Measurements from ENCODE around the gene C1orf50. TPM values are rescaled to one million over a fixed set of nuclear protein-coding genes. Genes with fewer than 3 reads are reported as not detected.
"Not testable (repeated sequence)": the region's sequence is repeated elsewhere in the genome, so short reads cannot be mapped to it uniquely, and the experiment has no call there.

The C1orf50 gene
- total and polyA plus RNA-seq, 2 donors (not counting 1 experiment from before 2014, with no cell fraction given), result 2.7 to 17.1 TPM

GRCh38 chr1:42806593-42806992, 39.5 kb downstream of the C1orf50 start:
- POLR2A ChIA-PET, result interaction anchor here (1.8 kb wide), 1 partner anchor 11 kb away, joined by 4 read pairs; the partner anchor contains the start of genes ERMAP and SVBP
- H2AFZ ChIP-seq (ENCODE audit: insufficient read depth, low read depth, low read length, poor library complexity, severe bottlenecking), result no peak overlapping the region
- no peaks in the 10 kb centered on the region for H3K4me1 ChIP-seq (ENCODE audit: control insufficient read depth in 2 of 2, insufficient read depth in 2 of 2, low read length in 2 of 2)
- no peak overlapping the region for H3K4me3 ChIP-seq (ENCODE audit: control extremely low read depth in 1 of 5, extremely low read depth in 1 of 5, insufficient read depth in 1 of 5, low read depth in 2 of 5, low read length in 4 of 5)
- no peak overlapping the region for H3K9ac ChIP-seq (ENCODE audit: low read length)
- Mint-ChIP-seq H3K27me3 (no peaks in the 10 kb centered on the region), H3K4me1 (no peaks in the 10 kb centered on the region), H3K4me3 (no peak overlapping the region), H3K9me3 (ENCODE audit: insufficient read depth) (no peaks in the 10 kb centered on the region), H3K27ac (no peak overlapping the region)
- intact Hi-C loops (cut with micrococcal nuclease), result no loop called here
- H3K4me2 ChIP-seq (replicated peaks; ENCODE audit: low read depth, low read length, poor library complexity, severe bottlenecking), result no peak overlapping the region
- 96% methylated on average over 4 of the region's 5 CpGs for WGBS (ENCODE audit: insufficient coverage)
- H3K79me2 ChIP-seq (ENCODE audit: control insufficient read depth, insufficient read depth, low read length), result peaks cover 6% of the 10 kb centered on the region
- peaks cover 0 to 2% (median 0%) of the 10 kb centered on the region in 3 donors for H3K9me3 ChIP-seq (ENCODE audit: control extremely low read depth in 1 of 3, control insufficient read depth in 2 of 3, insufficient read depth in 1 of 3, low read length in 2 of 3)
- no peak for ATAC-seq (ENCODE audit: low read depth)
- H3K27ac ChIP-seq (ENCODE audit: low read length in 2 of 2), result no peak overlapping the region
- CTCF ChIA-PET, result interaction anchor here (1.0 to 1.2 kb wide), 2 partner anchors 10 to 49 kb away, joined by 3 read pairs; partner anchors contain the start of gene ERMAP
- TF ChIP-seq CTCF (IDR thresholded peaks at IDR 0.05) (no peak), EZH2 (IDR thresholded peaks at IDR 0.05; ENCODE audit: borderline replicate concordance, insufficient read depth, low read depth, low read length, poor library complexity, severe bottlenecking) (no peak)
- H3K27me3 ChIP-seq (replicated peaks in 1 of 4; ENCODE audit: control extremely low read depth in 1 of 4, control insufficient read depth in 3 of 4, insufficient read depth in 4 of 4, low read length in 3 of 4), result no peaks in the 10 kb centered on the region
- H3K36me3 ChIP-seq (replicated peaks in 1 of 2; ENCODE audit: control extremely low read depth in 1 of 2, control insufficient read depth in 1 of 2, extremely low read depth in 1 of 2, insufficient read depth in 2 of 2, low read length in 1 of 2), result peaks cover 2 to 11% of the 10 kb centered on the region in 2 experiments
- DNase-seq, result no peak
- H4K20me1 ChIP-seq (ENCODE audit: control insufficient read depth, insufficient read depth, low read length, poor library complexity, severe bottlenecking), result no peaks in the 10 kb centered on the region

- CTCF ChIA-PET, result interaction anchor here (1.0 to 1.2 kb wide), 2 partner anchors 9 to 50 kb away, joined by 3 read pairs; partner anchors contain the start of gene ERMAP
- Mint-ChIP-seq H3K27me3 (no peaks in the 10 kb centered on the region), H3K9me3 (ENCODE audit: insufficient read depth) (no peaks in the 10 kb centered on the region), H3K27ac (no peak overlapping the region), H3K4me3 (no peak overlapping the region), H3K4me1 (no peaks in the 10 kb centered on the region)
- no peaks in the 10 kb centered on the region for H4K20me1 ChIP-seq (ENCODE audit: control insufficient read depth, insufficient read depth, low read length, poor library complexity, severe bottlenecking)
- POLR2A ChIA-PET, result interaction anchor here (1.8 kb wide), 1 partner anchor 10 kb away, joined by 4 read pairs; the partner anchor contains the start of genes ERMAP and SVBP
- H3K79me2 ChIP-seq (ENCODE audit: control insufficient read depth, insufficient read depth, low read length), result peaks cover 6% of the 10 kb centered on the region
- no peak overlapping the region for H2AFZ ChIP-seq (ENCODE audit: insufficient read depth, low read depth, low read length, poor library complexity, severe bottlenecking)
- H3K4me3 ChIP-seq (ENCODE audit: control extremely low read depth in 1 of 5, extremely low read depth in 1 of 5, insufficient read depth in 1 of 5, low read depth in 2 of 5, low read length in 4 of 5), result no peak overlapping the region
- no peaks in the 10 kb centered on the region for H3K4me1 ChIP-seq (ENCODE audit: control insufficient read depth in 2 of 2, insufficient read depth in 2 of 2, low read length in 2 of 2)
- no peak for ATAC-seq (ENCODE audit: low read depth)
- H3K27me3 ChIP-seq (replicated peaks in 1 of 4; ENCODE audit: control extremely low read depth in 1 of 4, control insufficient read depth in 3 of 4, insufficient read depth in 4 of 4, low read length in 3 of 4), result no peaks in the 10 kb centered on the region
- peaks cover 0 to 2% (median 0%) of the 10 kb centered on the region in 3 donors for H3K9me3 ChIP-seq (ENCODE audit: control extremely low read depth in 1 of 3, control insufficient read depth in 2 of 3, insufficient read depth in 1 of 3, low read length in 2 of 3)
- no peak overlapping the region for H3K27ac ChIP-seq (ENCODE audit: low read length in 2 of 2)
- TF ChIP-seq CTCF (IDR thresholded peaks at IDR 0.05) (no peak), EZH2 (IDR thresholded peaks at IDR 0.05; ENCODE audit: borderline replicate concordance, insufficient read depth, low read depth, low read length, poor library complexity, severe bottlenecking) (no peak)
- no peak overlapping the region for H3K4me2 ChIP-seq (replicated peaks; ENCODE audit: low read depth, low read length, poor library complexity, severe bottlenecking)
- intact Hi-C loops (cut with micrococcal nuclease), result no loop called here
- no peak for DNase-seq
- peaks cover 2 to 11% of the 10 kb centered on the region in 2 experiments for H3K36me3 ChIP-seq (replicated peaks in 1 of 2; ENCODE audit: control extremely low read depth in 1 of 2, control insufficient read depth in 1 of 2, extremely low read depth in 1 of 2, insufficient read depth in 2 of 2, low read length in 1 of 2)
- no peak overlapping the region for H3K9ac ChIP-seq (ENCODE audit: low read length)
Observed at GRCh38 chr1:42807056-42807668, 40.1 kb downstream of the C1orf50 start.

- intact Hi-C loops (cut with micrococcal nuclease), result not testable (repeated sequence)
Observed at GRCh38 chr1:42814815-42815214, 47.8 kb downstream of the C1orf50 start.

More at GRCh38 chr1:42814815-42815214, 47.8 kb downstream of the C1orf50 start:
- H3K4me1 Mint-ChIP-seq, result peaks cover 20% of the 10 kb centered on the region
- DNase-seq; CTCF ChIA-PET; H3K36me3 ChIP-seq (replicated peaks in 1 of 2; ENCODE audit: control extremely low read depth in 1 of 2, control insufficient read depth in 1 of 2, extremely low read depth in 1 of 2, insufficient read depth in 2 of 2, low read length in 1 of 2); H3K9me3 ChIP-seq (ENCODE audit: control extremely low read depth in 1 of 3, control insufficient read depth in 2 of 3, insufficient read depth in 1 of 3, low read length in 2 of 3); H4K20me1 ChIP-seq (ENCODE audit: control insufficient read depth, insufficient read depth, low read length, poor library complexity, severe bottlenecking); H3K27ac ChIP-seq (ENCODE audit: low read length in 2 of 2); H3K27me3 Mint-ChIP-seq; H3K4me3 Mint-ChIP-seq; H3K9me3 Mint-ChIP-seq (ENCODE audit: insufficient read depth); H2AFZ ChIP-seq (ENCODE audit: insufficient read depth, low read depth, low read length, poor library complexity, severe bottlenecking); H3K27ac Mint-ChIP-seq; H3K27me3 ChIP-seq (replicated peaks in 1 of 4; ENCODE audit: control extremely low read depth in 1 of 4, control insufficient read depth in 3 of 4, insufficient read depth in 4 of 4, low read length in 3 of 4); POLR2A ChIA-PET; H3K4me2 ChIP-seq (replicated peaks; ENCODE audit: low read depth, low read length, poor library complexity, severe bottlenecking); H3K9ac ChIP-seq (ENCODE audit: low read length); ATAC-seq (ENCODE audit: low read depth); H3K4me3 ChIP-seq (ENCODE audit: control extremely low read depth in 1 of 5, extremely low read depth in 1 of 5, insufficient read depth in 1 of 5, low read depth in 2 of 5, low read length in 4 of 5): not testable (repeated sequence)
- Histone ChIP-seq H3K4me1 (ENCODE audit: control insufficient read depth in 2 of 2, insufficient read depth in 2 of 2, low read length in 2 of 2) (peaks cover 13% of the 10 kb centered on the region in 2 donors), H3K79me2 (ENCODE audit: control insufficient read depth, insufficient read depth, low read length) (peaks cover 24% of the 10 kb centered on the region)
- no CpG with 5 or more reads among the region's 3 CpGs for WGBS (ENCODE audit: insufficient coverage)

All from B cell (primary cell).